ENCODE data around the gene MLANA.

Gene MLANA

GRCh38 chr9:5953743-5954707, 63.3 kb downstream of the MLANA start:
- DNase-seq (ENCODE audit: insufficient read length, low spot score) = no peak
- no peak for FAIRE-seq

DNA sequence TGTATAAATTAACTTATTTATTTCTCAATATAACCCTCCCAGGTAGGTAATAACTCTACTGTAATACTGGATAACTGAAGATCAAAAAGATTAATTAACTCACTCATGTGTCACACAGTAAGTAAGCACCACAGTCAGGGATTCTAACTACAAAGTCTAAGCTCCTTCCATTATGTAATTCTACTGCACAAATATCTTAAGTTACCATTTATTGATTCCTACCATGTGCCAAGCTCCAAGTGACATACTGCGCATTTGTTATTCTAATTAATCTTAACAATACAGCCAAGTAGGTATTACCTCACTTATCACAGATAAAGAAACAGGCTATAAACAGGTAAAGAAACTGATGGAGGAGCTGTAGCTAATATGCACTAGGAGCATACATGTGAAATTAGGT, 66.5 kb downstream of the MLANA start:
- no peak for FAIRE-seq

DNA sequence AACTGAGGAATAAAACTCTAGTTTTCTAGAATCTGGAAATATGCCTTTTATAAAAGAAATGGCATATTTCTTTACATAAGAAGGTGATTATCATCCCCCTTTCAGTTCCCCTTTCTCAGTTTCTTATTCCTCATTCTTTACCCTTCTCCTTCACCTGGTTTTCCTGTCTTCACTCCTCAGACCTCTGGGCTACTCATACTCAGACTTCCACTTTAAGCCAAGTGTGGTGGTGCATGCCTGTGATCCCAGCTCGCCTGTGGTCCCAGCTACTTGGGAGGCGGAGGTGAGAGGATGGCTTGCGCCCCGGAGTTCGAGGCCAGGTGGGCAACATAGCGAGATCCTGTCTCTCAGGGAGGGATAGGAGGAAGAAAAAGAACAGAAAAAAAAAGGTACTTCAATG, 67.6 kb downstream of the MLANA start:
- DNase-seq (ENCODE audit: insufficient read length, low spot score) = no peak
- FAIRE-seq = no peak

More for the DNA sequence above, 66.5 kb downstream of the MLANA start:
- no peak for DNase-seq (ENCODE audit: insufficient read length, low spot score)

All from HTR-8/SVneo (cell line).